Measurements from ENCODE around the gene ACE.

Gene ACE

GRCh38 chr17:63441654-63442053 lies 35.2 kb upstream of the ACE start:
- H3K4me1 ChIP-seq (ENCODE audit: control insufficient read depth in 1 of 2, insufficient read depth in 1 of 2, low read depth in 1 of 2, low read length in 1 of 2) = peaks cover 8 to 19% of the 10 kb centered on the region in 2 experiments
- H3K4me3 ChIP-seq (ENCODE audit: low read depth in 1 of 2, low read length in 1 of 2) = no peak overlapping the region
- no peaks in the 10 kb centered on the region for H3K9me3 ChIP-seq
- H3K27me3 ChIP-seq = peaks cover 73% of the 10 kb centered on the region
- H3K36me3 ChIP-seq = no peaks in the 10 kb centered on the region
- TF ChIP-seq CTCF (IDR thresholded peaks at IDR 0.05) = no peak
- H3K27ac ChIP-seq = no peak overlapping the region

- Histone ChIP-seq H3K4me3 (ENCODE audit: low read depth in 1 of 2, low read length in 1 of 2) (no peak overlapping the region), H3K27me3 (peaks cover 73% of the 10 kb centered on the region), H3K4me1 (ENCODE audit: control insufficient read depth in 1 of 2, insufficient read depth in 1 of 2, low read depth in 1 of 2, low read length in 1 of 2) (peaks cover 12 to 24% of the 10 kb centered on the region in 2 experiments), H3K36me3 (no peaks in the 10 kb centered on the region), H3K9me3 (no peaks in the 10 kb centered on the region), H3K27ac (no peak overlapping the region)
- no peak for TF ChIP-seq CTCF (IDR thresholded peaks at IDR 0.05)
Observed at GRCh38 chr17:63442074-63442473, 34.8 kb upstream of the ACE start.

- H3K4me3 ChIP-seq (ENCODE audit: low read depth in 1 of 2, low read length in 1 of 2) = no peak overlapping the region
- peaks cover 17 to 27% of the 10 kb centered on the region in 2 experiments for H3K4me1 ChIP-seq (ENCODE audit: control insufficient read depth in 1 of 2, insufficient read depth in 1 of 2, low read depth in 1 of 2, low read length in 1 of 2)
- TF ChIP-seq CTCF (IDR thresholded peaks at IDR 0.05) = no peak
- H3K27me3 ChIP-seq = peaks cover 73% of the 10 kb centered on the region
- H3K36me3 ChIP-seq = no peaks in the 10 kb centered on the region
- H3K9me3 ChIP-seq = no peaks in the 10 kb centered on the region
- H3K27ac ChIP-seq = no peak overlapping the region
Observed at GRCh38 chr17:63442549-63443035, 34.3 kb upstream of the ACE start.

- Histone ChIP-seq H3K4me3 (ENCODE audit: low read depth in 1 of 2, low read length in 1 of 2) (no peak overlapping the region), H3K27ac (no peak overlapping the region), H3K9me3 (no peaks in the 10 kb centered on the region), H3K36me3 (no peaks in the 10 kb centered on the region), H3K27me3 (peaks cover 73% of the 10 kb centered on the region), H3K4me1 (ENCODE audit: control insufficient read depth in 1 of 2, insufficient read depth in 1 of 2, low read depth in 1 of 2, low read length in 1 of 2) (peaks cover 18 to 27% of the 10 kb centered on the region in 2 experiments)
- no peak for TF ChIP-seq CTCF (IDR thresholded peaks at IDR 0.05)
Observed at GRCh38 chr17:63443053-63443452, 33.8 kb upstream of the ACE start.

GRCh38 chr17:63444457-63444856 lies 32.4 kb upstream of the ACE start:
- no peak overlapping the region for H3K27ac ChIP-seq
- no peak overlapping the region for H3K4me3 ChIP-seq (ENCODE audit: low read depth in 1 of 2, low read length in 1 of 2)
- H3K36me3 ChIP-seq = no peaks in the 10 kb centered on the region
- peaks cover 18 to 22% of the 10 kb centered on the region in 2 experiments for H3K4me1 ChIP-seq (ENCODE audit: control insufficient read depth in 1 of 2, insufficient read depth in 1 of 2, low read depth in 1 of 2, low read length in 1 of 2)
- H3K9me3 ChIP-seq = no peaks in the 10 kb centered on the region
- H3K27me3 ChIP-seq = peaks cover 73% of the 10 kb centered on the region
- no peak for TF ChIP-seq CTCF (IDR thresholded peaks at IDR 0.05)

- Histone ChIP-seq H3K36me3 (no peaks in the 10 kb centered on the region), H3K27ac (no peak overlapping the region), H3K9me3 (no peaks in the 10 kb centered on the region), H3K4me1 (ENCODE audit: control insufficient read depth in 1 of 2, insufficient read depth in 1 of 2, low read depth in 1 of 2, low read length in 1 of 2) (peaks cover 18 to 20% of the 10 kb centered on the region in 2 experiments), H3K4me3 (ENCODE audit: low read depth in 1 of 2, low read length in 1 of 2) (peak overlapping the region in 1 of 2 experiments; percentile 76), H3K27me3 (peaks cover 74% of the 10 kb centered on the region)
- no peak for TF ChIP-seq CTCF (IDR thresholded peaks at IDR 0.05)
Observed at GRCh38 chr17:63445065-63445464, 31.8 kb upstream of the ACE start.
